ENCODE data around the gene RECK. TPM values are rescaled to one million over a fixed set of nuclear protein-coding genes. Genes with fewer than 3 reads are reported as not detected.

The RECK gene
- total RNA-seq, 2 experiments from 2014 or later, result 9.3 to 9.8 TPM

GRCh38 chr9:36169708-36170107, 133.0 kb downstream of the RECK start:
- no peak overlapping the region for H3K4me3 ChIP-seq (ENCODE audit: low read length)
- no peaks in the 10 kb centered on the region for H3K27me3 Mint-ChIP-seq
- H3K9me3 ChIP-seq (ENCODE audit: control insufficient read depth in 1 of 2, insufficient read depth in 1 of 2, low read length in 2 of 2), result no peaks in the 10 kb centered on the region
- no peak overlapping the region for H3K27ac Mint-ChIP-seq
- H3K4me1 Mint-ChIP-seq (ENCODE audit: low read depth), result no peaks in the 10 kb centered on the region
- TF ChIP-seq, protein P1, sequence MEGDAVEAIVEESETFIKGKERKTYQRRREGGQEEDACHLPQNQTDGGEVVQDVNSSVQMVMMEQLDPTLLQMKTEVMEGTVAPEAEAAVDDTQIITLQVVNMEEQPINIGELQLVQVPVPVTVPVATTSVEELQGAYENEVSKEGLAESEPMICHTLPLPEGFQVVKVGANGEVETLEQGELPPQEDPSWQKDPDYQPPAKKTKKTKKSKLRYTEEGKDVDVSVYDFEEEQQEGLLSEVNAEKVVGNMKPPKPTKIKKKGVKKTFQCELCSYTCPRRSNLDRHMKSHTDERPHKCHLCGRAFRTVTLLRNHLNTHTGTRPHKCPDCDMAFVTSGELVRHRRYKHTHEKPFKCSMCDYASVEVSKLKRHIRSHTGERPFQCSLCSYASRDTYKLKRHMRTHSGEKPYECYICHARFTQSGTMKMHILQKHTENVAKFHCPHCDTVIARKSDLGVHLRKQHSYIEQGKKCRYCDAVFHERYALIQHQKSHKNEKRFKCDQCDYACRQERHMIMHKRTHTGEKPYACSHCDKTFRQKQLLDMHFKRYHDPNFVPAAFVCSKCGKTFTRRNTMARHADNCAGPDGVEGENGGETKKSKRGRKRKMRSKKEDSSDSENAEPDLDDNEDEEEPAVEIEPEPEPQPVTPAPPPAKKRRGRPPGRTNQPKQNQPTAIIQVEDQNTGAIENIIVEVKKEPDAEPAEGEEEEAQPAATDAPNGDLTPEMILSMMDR (IDR thresholded peaks at IDR 0.05), result no peak
- H3K27ac ChIP-seq (ENCODE audit: low read depth in 1 of 2, low read length in 2 of 2), result no peak overlapping the region
- H3K4me1 ChIP-seq (ENCODE audit: insufficient read depth, low read length), result peaks cover 15% of the 10 kb centered on the region
- CTCF ChIA-PET, result interaction anchor here (0.5 to 7.5 kb wide), 2 partner anchors 14 to 68 kb away, joined by 4 to 122 read pairs; no protein-coding TSS in a partner anchor
- POLR2A ChIA-PET, result no interaction called here
- no peak for ATAC-seq (ENCODE audit: poor library complexity)
- no peaks in the 10 kb centered on the region for H3K9me3 Mint-ChIP-seq
- H3K27me3 ChIP-seq (ENCODE audit: control insufficient read depth in 1 of 2, insufficient read depth in 2 of 2, low read length in 2 of 2), result no peaks in the 10 kb centered on the region
- H3K4me3 Mint-ChIP-seq, result no peak overlapping the region
- H3K36me3 ChIP-seq (ENCODE audit: insufficient read depth, low read length), result no peaks in the 10 kb centered on the region
- no peak for DNase-seq
- H3K36me3 Mint-ChIP-seq (ENCODE audit: low read depth), result no peaks in the 10 kb centered on the region
- intact Hi-C loops (cut with DNase I, micrococcal nuclease), result loop anchor here in 1 of 2 experiments (10.0 kb wide), 1 partner anchor 215 kb away; the partner anchor contains the start of gene OR2S2

GRCh38 chr9:36170531-36170930, 133.8 kb downstream of the RECK start:
- TF ChIP-seq, protein P1 (IDR thresholded peaks at IDR 0.05), result no peak
- Mint-ChIP-seq H3K27me3 (no peaks in the 10 kb centered on the region), H3K27ac (no peak overlapping the region), H3K36me3 (ENCODE audit: low read depth) (no peaks in the 10 kb centered on the region), H3K9me3 (no peaks in the 10 kb centered on the region), H3K4me3 (no peak overlapping the region), H3K4me1 (ENCODE audit: low read depth) (no peaks in the 10 kb centered on the region)
- ChIA-PET CTCF (interaction anchor here (7.5 kb wide), 1 partner anchor 69 kb away, joined by 122 read pairs; no protein-coding TSS in a partner anchor), POLR2A (no interaction called here)
- intact Hi-C loops (cut with DNase I, micrococcal nuclease), result no loop called here
- Histone ChIP-seq H3K27me3 (ENCODE audit: control insufficient read depth in 1 of 2, insufficient read depth in 2 of 2, low read length in 2 of 2) (no peaks in the 10 kb centered on the region), H3K27ac (ENCODE audit: low read depth in 1 of 2, low read length in 2 of 2) (no peak overlapping the region), H3K4me1 (ENCODE audit: insufficient read depth, low read length) (peaks cover 12% of the 10 kb centered on the region), H3K9me3 (ENCODE audit: control insufficient read depth in 1 of 2, insufficient read depth in 1 of 2, low read length in 2 of 2) (no peaks in the 10 kb centered on the region), H3K4me3 (ENCODE audit: low read length) (no peak overlapping the region), H3K36me3 (ENCODE audit: insufficient read depth, low read length) (no peaks in the 10 kb centered on the region)
- DNase-seq, result no peak
- no peak for ATAC-seq (ENCODE audit: poor library complexity)

DNA sequence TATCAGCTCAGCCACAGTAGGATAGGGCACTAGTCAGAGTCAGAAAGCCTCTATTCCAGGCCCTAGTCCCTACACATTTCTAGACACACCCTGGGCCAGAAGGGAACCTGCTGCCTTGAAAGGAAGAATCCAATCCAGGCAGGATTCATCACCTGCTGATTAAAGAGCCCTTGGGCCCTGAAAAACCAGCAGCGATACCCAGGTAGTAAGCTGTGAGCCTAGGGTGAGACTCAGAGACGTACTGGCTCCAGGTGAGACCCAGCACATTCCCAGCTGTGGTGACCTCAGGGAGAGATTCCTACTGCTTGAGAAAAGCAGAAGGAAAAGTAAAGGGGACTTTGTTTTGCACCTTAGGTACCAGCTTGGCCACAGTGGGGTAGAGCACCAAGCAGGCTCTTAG, 137.1 kb downstream of the RECK start:
- CTCF ChIA-PET, result interaction anchor here (0.7 to 1.1 kb wide), 2 partner anchors 71 to 196 kb away, joined by 3 to 4 read pairs; no protein-coding TSS in a partner anchor
- TF ChIP-seq, protein P1 (IDR thresholded peaks at IDR 0.05), result no peak
- Mint-ChIP-seq H3K27me3 (no peaks in the 10 kb centered on the region), H3K36me3 (ENCODE audit: low read depth) (no peaks in the 10 kb centered on the region), H3K4me1 (ENCODE audit: low read depth) (no peaks in the 10 kb centered on the region), H3K4me3 (no peak overlapping the region), H3K9me3 (no peaks in the 10 kb centered on the region), H3K27ac (no peak overlapping the region)
- intact Hi-C loops (cut with DNase I, micrococcal nuclease), result no loop called here
- Histone ChIP-seq H3K4me1 (ENCODE audit: insufficient read depth, low read length) (no peaks in the 10 kb centered on the region), H3K4me3 (ENCODE audit: low read length) (no peak overlapping the region), H3K9me3 (ENCODE audit: control insufficient read depth in 1 of 2, insufficient read depth in 1 of 2, low read length in 2 of 2) (no peaks in the 10 kb centered on the region), H3K27ac (ENCODE audit: low read depth in 1 of 2, low read length in 2 of 2) (no peak overlapping the region), H3K27me3 (ENCODE audit: control insufficient read depth in 1 of 2, insufficient read depth in 2 of 2, low read length in 2 of 2) (no peaks in the 10 kb centered on the region), H3K36me3 (ENCODE audit: insufficient read depth, low read length) (no peaks in the 10 kb centered on the region)
- ATAC-seq (ENCODE audit: poor library complexity) (no peak), DNase-seq (no peak)
- POLR2A ChIA-PET, result no interaction called here

Other genes with a start within 250 kb of the RECK start
- gene NPR2, start 245.3 kb upstream of the RECK start, total RNA-seq, result 1 to 10 TPM; 1.2 to 4.2 TPM
- 1 to 10 TPM in 1 of 2 experiments, under 1 TPM in 1; 0.81 to 1.3 TPM for gene SPAG8, start 224.7 kb upstream of the RECK start, total RNA-seq
- 10 to 100 TPM; 10.9 to 12.6 TPM for gene HINT2, start 221.9 kb upstream of the RECK start, total RNA-seq
- gene FAM221B, start 208.2 kb upstream of the RECK start, total RNA-seq, result not detected
- gene TMEM8B, start 207.7 kb upstream of the RECK start, total RNA-seq, result 1 to 10 TPM; 8.9 to 9.6 TPM
- gene OR13J1, start 166.5 kb upstream of the RECK start, total RNA-seq, result not detected
- gene HRCT1, start 130.7 kb upstream of the RECK start, total RNA-seq, result not detected
- not detected for gene SPAAR, start 127.4 kb upstream of the RECK start, total RNA-seq
- gene OR2S2, start 78.8 kb upstream of the RECK start, total RNA-seq, result not detected
- 10 to 100 TPM; 13.6 to 13.7 TPM for gene GLIPR2, start 99.8 kb downstream of the RECK start, total RNA-seq
- under 1 TPM; 0.22 to 0.36 TPM for gene CCIN, start 132.5 kb downstream of the RECK start, total RNA-seq
- gene CLTA, start 154.0 kb downstream of the RECK start, total RNA-seq, result 10 to 100 TPM; 32.0 to 32.8 TPM
- 10 to 100 TPM; 12.5 to 14.6 TPM for gene GNE, start 221.5 kb downstream of the RECK start, total RNA-seq